Activated B cell treated with CpG ODN at 0.5 μM for 24 hours (primary cell): ENCODE results near the gene SLBP. TPM values are rescaled to one million over a fixed set of nuclear protein-coding genes. Genes with fewer than 3 reads are reported as not detected.

Experiments
- ATAC-seq: fragments of 200-7000 bp; cut with Tn5 transposase; one replicate; pipeline ENCODE4 v1.10.0; 2021; ENCODE audit warnings: low read depth, mild to moderate bottlenecking, moderate library complexity
- CTCF ChIA-PET: fragments of 350-600 bp; sonication (Branson Sonifier 250); formaldehyde crosslinking; loops from one replicate; lab custom pipeline; 2021; ENCODE audit warnings: antibody characterized with exemption; lab: Charles Lee
- POLR2A ChIA-PET: fragments of 350-600 bp; sonication (Branson Sonifier 250); formaldehyde crosslinking; loops from one replicate; lab custom pipeline; 2021; ENCODE audit warnings: antibody characterized with exemption; lab: Charles Lee
- DNase-seq: peaks from one replicate; pipeline ENCODE4 v3.0.0; 2022
- H3K27ac Mint-ChIP-seq: one replicate; pipeline ENCODE4 v1.8.0; 2020; ENCODE audit warnings: mixed read lengths
- H3K27me3 Mint-ChIP-seq: one replicate; pipeline ENCODE4 v1.8.0; 2021; ENCODE audit warnings: mixed read lengths
- H3K36me3 Mint-ChIP-seq: one replicate; pipeline ENCODE4 v1.8.0; 2021; ENCODE audit warnings: low read depth, mixed read lengths
- H3K4me1 Mint-ChIP-seq: one replicate; pipeline ENCODE4 v1.8.0; 2021; ENCODE audit warnings: mixed read lengths
- H3K4me3 Mint-ChIP-seq: one replicate; pipeline ENCODE4 v1.8.0; 2020; ENCODE audit warnings: mild to moderate bottlenecking, mixed read lengths
- H3K9me3 Mint-ChIP-seq: one replicate; pipeline ENCODE4 v1.8.0; 2020; ENCODE audit warnings: mixed read lengths
- intact Hi-C: fragments of 100-400 bp; cut with micrococcal nuclease; formaldehyde crosslinking; loops from one replicate; pipeline ENCODE4 v1.15.1; 2024
- total RNA-seq: library from RNA; stranded (reverse); gene quantifications from 2 replicates; pipeline ENCODE4 v1.2.3, GENCODE V29; 2022
- TF ChIP-seq, protein P1 (sequence below): fragments of 200-600 bp; IDR thresholded peaks from one replicate; pipeline ENCODE4 v1.8.0; 2022; ENCODE audit warnings: antibody characterized with exemption, mild to moderate bottlenecking

The SLBP gene
- total RNA-seq, 1 donor from 2014 or later: 34.0 TPM

GRCh38 chr4:1686440-1687036 is 25.6 kb downstream of the SLBP start:
- Mint-ChIP-seq H3K27me3 (no peaks in the 10 kb centered on the region), H3K27ac (no peak overlapping the region), H3K36me3 (peaks cover 11% of the 10 kb centered on the region), H3K4me3 (no peak overlapping the region), H3K4me1 (peaks cover 10% of the 10 kb centered on the region), H3K9me3 (no peaks in the 10 kb centered on the region)
- intact Hi-C loops: loop anchor here (10.0 kb wide), 1 partner anchor 1352 kb away; the partner anchor contains the start of gene ZNF141
- no peak for DNase-seq
- ChIA-PET CTCF (no interaction called here), POLR2A (no interaction called here)
- TF ChIP-seq, protein P1, sequence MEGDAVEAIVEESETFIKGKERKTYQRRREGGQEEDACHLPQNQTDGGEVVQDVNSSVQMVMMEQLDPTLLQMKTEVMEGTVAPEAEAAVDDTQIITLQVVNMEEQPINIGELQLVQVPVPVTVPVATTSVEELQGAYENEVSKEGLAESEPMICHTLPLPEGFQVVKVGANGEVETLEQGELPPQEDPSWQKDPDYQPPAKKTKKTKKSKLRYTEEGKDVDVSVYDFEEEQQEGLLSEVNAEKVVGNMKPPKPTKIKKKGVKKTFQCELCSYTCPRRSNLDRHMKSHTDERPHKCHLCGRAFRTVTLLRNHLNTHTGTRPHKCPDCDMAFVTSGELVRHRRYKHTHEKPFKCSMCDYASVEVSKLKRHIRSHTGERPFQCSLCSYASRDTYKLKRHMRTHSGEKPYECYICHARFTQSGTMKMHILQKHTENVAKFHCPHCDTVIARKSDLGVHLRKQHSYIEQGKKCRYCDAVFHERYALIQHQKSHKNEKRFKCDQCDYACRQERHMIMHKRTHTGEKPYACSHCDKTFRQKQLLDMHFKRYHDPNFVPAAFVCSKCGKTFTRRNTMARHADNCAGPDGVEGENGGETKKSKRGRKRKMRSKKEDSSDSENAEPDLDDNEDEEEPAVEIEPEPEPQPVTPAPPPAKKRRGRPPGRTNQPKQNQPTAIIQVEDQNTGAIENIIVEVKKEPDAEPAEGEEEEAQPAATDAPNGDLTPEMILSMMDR: no peak
- ATAC-seq: no peak

GRCh38 chr4:1685235-1686150 is 26.6 kb downstream of the SLBP start:
- DNase-seq (no peak), ATAC-seq (no peak)
- Mint-ChIP-seq H3K4me1 (peaks cover 10% of the 10 kb centered on the region), H3K4me3 (peak overlapping the region; percentile 24), H3K36me3 (peaks cover 2% of the 10 kb centered on the region), H3K9me3 (no peaks in the 10 kb centered on the region), H3K27ac (no peak overlapping the region), H3K27me3 (no peaks in the 10 kb centered on the region)
- intact Hi-C loops: loop anchor here (10.0 kb wide), 1 partner anchor 1351 kb away; the partner anchor contains the start of gene ZNF141
- POLR2A ChIA-PET: no interaction called here
- TF ChIP-seq, protein P1: no peak
- CTCF ChIA-PET: no interaction called here

- Mint-ChIP-seq H3K27me3 (no peaks in the 10 kb centered on the region), H3K9me3 (no peaks in the 10 kb centered on the region), H3K36me3 (no peaks in the 10 kb centered on the region), H3K4me1 (peaks cover 10% of the 10 kb centered on the region), H3K4me3 (peak overlapping the region; percentile 70), H3K27ac (no peak overlapping the region)
- ATAC-seq (peak; percentile 5), DNase-seq (no peak)
- POLR2A ChIA-PET: interaction anchor here (1.4 kb wide), 1 partner anchor 28 kb away, joined by 5 read pairs; the partner anchor contains the start of gene SLBP
- TF ChIP-seq, protein P1: no peak
- intact Hi-C loops: loop anchor here (1.0 to 10.0 kb wide), 4 partner anchors 28 to 1350 kb away; partner anchors contain the start of genes SLBP and ZNF141
- CTCF ChIA-PET: interaction anchor here (2.8 kb wide), 1 partner anchor 9 kb away, joined by 8 read pairs; no protein-coding TSS in a partner anchor
Observed at GRCh38 chr4:1684506-1685234, 27.4 kb downstream of the SLBP start.

DNA sequence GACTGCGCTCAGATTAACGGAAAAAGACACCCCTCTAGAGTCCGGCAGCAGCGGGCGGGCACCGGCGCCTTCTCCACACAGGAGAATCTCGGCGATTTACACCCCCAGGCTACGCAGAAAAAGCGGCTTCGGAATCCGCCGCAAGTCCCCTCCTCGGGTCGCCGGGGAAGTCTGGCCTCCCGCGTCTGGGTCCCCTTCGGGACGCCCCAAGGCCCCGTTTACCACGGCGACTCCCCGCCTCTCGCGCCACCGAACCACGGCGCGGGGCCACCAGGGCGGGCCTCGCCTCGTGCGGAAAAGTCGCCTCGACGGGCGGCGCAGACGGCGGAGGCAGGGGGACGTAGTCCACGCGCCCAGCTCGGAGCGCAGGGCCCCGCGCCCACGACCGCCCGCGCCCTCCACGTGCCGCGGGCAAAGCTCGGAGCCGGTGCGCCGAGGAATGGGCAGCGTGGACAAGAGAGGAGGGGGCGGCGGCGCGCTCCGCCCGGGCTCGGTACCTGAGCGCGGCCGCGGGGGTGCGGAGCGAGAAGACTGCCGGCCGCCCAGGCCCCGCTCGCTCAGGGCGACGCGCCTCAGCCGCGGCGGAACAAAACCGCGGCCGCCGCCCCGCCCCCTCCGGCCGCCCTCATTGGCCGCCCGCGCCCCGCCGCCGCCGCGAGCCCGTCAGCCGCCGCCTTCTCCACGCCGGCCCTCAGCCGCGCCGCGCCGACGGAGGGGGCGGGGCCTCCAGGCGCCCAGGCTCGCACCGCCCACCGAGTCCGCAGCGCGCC is 28.2 kb downstream of the SLBP start, which contains the start of gene FAM53A:
Gene FAM53A (minus strand): TSS at position 578 of the 770 bp plus-strand sequence. CDS start 15,572 bp downstream, outside the sequence.
- TF ChIP-seq, protein P1: no peak
- peak; percentile 95 for ATAC-seq
- Mint-ChIP-seq H3K4me3 (peak within 1 kb of the TSS; percentile 86), H3K27me3 (no peaks in the 10 kb centered on the region), H3K9me3 (no peaks in the 10 kb centered on the region), H3K27ac (peak within 1 kb of the TSS; percentile 69), H3K4me1 (peaks cover 10% of the 10 kb centered on the region), H3K36me3 (no peaks in the 10 kb centered on the region)
- peak; percentile 99 for DNase-seq
- ChIA-PET CTCF (interaction anchor here (2.8 kb wide), 1 partner anchor 9 kb away, joined by 8 read pairs; no protein-coding TSS in a partner anchor), POLR2A (interaction anchor here (1.4 kb wide), 1 partner anchor 29 kb away, joined by 5 read pairs; the partner anchor contains the start of gene SLBP)
- intact Hi-C loops: loop anchor here (1.0 to 10.0 kb wide), 4 partner anchors 28 to 1349 kb away; partner anchors contain the start of genes SLBP and ZNF141
